ENCODE measurements around the gene FBXW11.
"Not testable (repeated sequence)": the region's sequence is repeated elsewhere in the genome, so short reads cannot be mapped to it uniquely, and the experiment has no call there.

FBXW11 gene

DNA sequence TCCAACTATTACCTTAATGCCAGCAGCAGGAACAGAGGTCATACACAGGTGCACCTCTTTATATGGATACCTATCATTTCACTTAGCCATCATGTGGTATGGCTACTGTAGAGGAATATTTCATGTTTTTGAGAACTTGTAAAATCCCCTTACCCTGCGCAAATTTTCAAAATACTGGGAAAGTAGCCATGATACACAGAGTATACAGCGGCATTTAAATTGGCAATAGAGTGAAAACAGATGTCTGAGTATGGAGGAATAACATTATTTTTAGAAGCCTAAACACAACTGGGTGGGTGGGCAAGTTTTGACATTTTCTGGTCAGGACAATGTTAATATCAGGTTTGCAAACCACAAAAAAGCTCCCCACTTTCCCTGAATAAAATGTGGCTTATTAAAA, 111.4 kb downstream of the FBXW11 start:
- Mint-ChIP-seq H3K27ac (no peak overlapping the region), H3K4me1 (peaks cover 6 to 12% of the 10 kb centered on the region in 2 donors), H3K27me3 (no peaks in the 10 kb centered on the region), H3K4me3 (no peak overlapping the region), H3K9me3 (no peaks in the 10 kb centered on the region), H3K36me3 (peaks cover 17 to 33% of the 10 kb centered on the region in 2 donors)
- ATAC-seq (replicated peaks): no peak
- DNase-seq: no peak

GRCh38 chr5:171893290-171893886, 113.0 kb downstream of the FBXW11 start:
- ATAC-seq (replicated peaks) (no peak), DNase-seq (no peak)
- H3K27ac Mint-ChIP-seq: no peak overlapping the region
- no peak overlapping the region for H3K4me3 Mint-ChIP-seq
- peaks cover 22 to 32% of the 10 kb centered on the region in 2 donors for H3K36me3 Mint-ChIP-seq
- H3K27me3 Mint-ChIP-seq: no peaks in the 10 kb centered on the region
- peaks cover 4 to 12% of the 10 kb centered on the region in 2 donors for H3K4me1 Mint-ChIP-seq
- no peaks in the 10 kb centered on the region for H3K9me3 Mint-ChIP-seq

DNA sequence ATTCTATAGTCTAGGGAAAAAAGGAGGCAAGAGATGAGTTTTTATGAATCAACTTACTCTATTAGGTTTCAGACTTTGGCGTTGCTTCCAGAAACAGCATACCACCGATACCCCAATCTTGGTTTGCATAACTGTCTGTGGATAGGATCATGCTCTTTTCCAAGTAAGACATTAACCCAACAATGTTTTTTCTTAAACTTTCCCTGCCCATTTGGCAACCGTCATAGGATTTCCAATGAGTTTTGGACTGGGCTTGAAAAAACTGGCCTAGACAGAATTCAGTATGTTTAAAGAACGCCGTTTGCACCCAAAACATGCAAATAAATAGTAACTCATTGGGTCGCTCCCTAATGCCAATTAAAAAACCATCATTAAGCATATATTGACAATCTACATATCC, 114.8 kb downstream of the FBXW11 start:
- H3K9me3 Mint-ChIP-seq: no peaks in the 10 kb centered on the region
- no peak overlapping the region for H3K4me3 Mint-ChIP-seq
- peaks cover 24 to 43% of the 10 kb centered on the region in 2 donors for H3K36me3 Mint-ChIP-seq
- DNase-seq (no peak), ATAC-seq (replicated peaks) (no peak)
- no peak overlapping the region for H3K27ac Mint-ChIP-seq
- no peaks in the 10 kb centered on the region for H3K27me3 Mint-ChIP-seq
- peaks cover 2 to 6% of the 10 kb centered on the region in 2 donors for H3K4me1 Mint-ChIP-seq

- no peak overlapping the region for H3K27ac Mint-ChIP-seq
- ATAC-seq (replicated peaks) (no peak), DNase-seq (no peak)
- H3K27me3 Mint-ChIP-seq: no peaks in the 10 kb centered on the region
- no peaks in the 10 kb centered on the region for H3K9me3 Mint-ChIP-seq
- H3K4me3 Mint-ChIP-seq: no peak overlapping the region
- H3K4me1 Mint-ChIP-seq: peaks cover 2 to 6% of the 10 kb centered on the region in 2 donors
- H3K36me3 Mint-ChIP-seq: peaks cover 24 to 40% of the 10 kb centered on the region in 2 donors
Observed at GRCh38 chr5:171891150-171891549, 115.3 kb downstream of the FBXW11 start.

DNA sequence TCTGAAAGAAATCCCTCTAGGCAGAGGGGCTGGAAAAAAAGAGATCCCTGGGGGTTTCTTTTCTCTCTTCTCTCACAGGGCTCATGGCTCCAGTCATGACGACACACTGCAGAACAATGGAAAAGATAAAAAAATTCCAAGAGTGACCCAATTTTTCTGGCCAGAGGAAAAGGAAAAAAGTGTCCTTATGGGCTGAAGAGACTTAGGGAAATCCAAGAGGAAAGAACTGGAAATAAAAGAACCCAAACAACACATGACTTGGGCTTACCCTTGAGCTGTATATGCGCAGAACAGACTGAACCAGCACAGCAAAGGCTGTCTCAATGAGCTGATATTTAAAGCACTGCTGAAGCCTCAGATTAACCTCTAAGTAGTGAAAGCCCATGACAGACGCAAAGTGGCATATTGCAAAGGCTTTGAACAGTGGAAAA, 118.4 kb downstream of the FBXW11 start:
- Mint-ChIP-seq H3K4me1 (peaks cover 4 to 6% of the 10 kb centered on the region in 2 donors), H3K36me3 (peaks cover 37 to 59% of the 10 kb centered on the region in 2 donors), H3K27me3 (no peaks in the 10 kb centered on the region), H3K9me3 (no peaks in the 10 kb centered on the region), H3K27ac (no peak overlapping the region), H3K4me3 (no peak overlapping the region)
- ATAC-seq (replicated peaks): no peak
- DNase-seq: no peak

GRCh38 chr5:171886037-171886436, 120.4 kb downstream of the FBXW11 start:
- H3K27ac Mint-ChIP-seq; DNase-seq; H3K9me3 Mint-ChIP-seq; H3K4me3 Mint-ChIP-seq; H3K4me1 Mint-ChIP-seq; ATAC-seq (replicated peaks); H3K27me3 Mint-ChIP-seq: not testable (repeated sequence)
- peaks cover 40 to 62% of the 10 kb centered on the region in 2 donors for H3K36me3 Mint-ChIP-seq

DNA sequence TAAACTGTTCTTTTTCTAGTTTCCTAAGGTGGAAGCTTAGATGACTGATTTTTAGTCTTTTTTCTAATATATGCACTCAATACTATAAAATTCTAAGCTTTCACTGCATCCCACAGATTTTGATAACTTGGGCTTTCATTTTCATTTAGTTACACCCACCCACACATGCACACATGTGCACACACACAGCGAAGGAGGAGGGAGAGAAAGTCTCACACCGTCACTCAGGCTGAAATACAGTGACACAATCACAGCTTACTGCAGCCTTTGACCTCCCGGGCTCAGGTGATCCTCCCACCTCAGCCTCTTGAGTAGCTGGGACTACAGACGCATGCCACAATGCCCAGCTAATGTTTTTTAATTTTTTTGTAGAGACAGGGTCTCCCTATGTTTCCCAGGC, 124.3 kb downstream of the FBXW11 start:
- no peaks in the 10 kb centered on the region for H3K27me3 Mint-ChIP-seq
- no peaks in the 10 kb centered on the region for H3K9me3 Mint-ChIP-seq
- peaks cover 30 to 52% of the 10 kb centered on the region in 2 donors for H3K36me3 Mint-ChIP-seq
- DNase-seq (no peak), ATAC-seq (replicated peaks) (no peak)
- peaks cover 2 to 6% of the 10 kb centered on the region in 2 donors for H3K4me1 Mint-ChIP-seq
- H3K27ac Mint-ChIP-seq: no peak overlapping the region
- no peak overlapping the region for H3K4me3 Mint-ChIP-seq

GRCh38 chr5:171874234-171874633, 132.2 kb downstream of the FBXW11 start:
- Mint-ChIP-seq H3K4me1 (no peaks in the 10 kb centered on the region), H3K27ac (no peak overlapping the region), H3K36me3 (peaks cover 24 to 58% of the 10 kb centered on the region in 2 donors), H3K9me3 (no peaks in the 10 kb centered on the region), H3K27me3 (no peaks in the 10 kb centered on the region), H3K4me3 (no peak overlapping the region)
- no peak for ATAC-seq (replicated peaks)
- DNase-seq: no peak

GRCh38 chr5:171872666-171873065, 133.8 kb downstream of the FBXW11 start:
- peaks cover 0 to 2% of the 10 kb centered on the region in 2 donors for H3K4me1 Mint-ChIP-seq
- H3K27me3 Mint-ChIP-seq: no peaks in the 10 kb centered on the region
- H3K4me3 Mint-ChIP-seq: no peak overlapping the region
- no peak for ATAC-seq (replicated peaks)
- no peak overlapping the region for H3K27ac Mint-ChIP-seq
- no peaks in the 10 kb centered on the region for H3K9me3 Mint-ChIP-seq
- DNase-seq: no peak
- H3K36me3 Mint-ChIP-seq: peaks cover 33 to 59% of the 10 kb centered on the region in 2 donors

DNA sequence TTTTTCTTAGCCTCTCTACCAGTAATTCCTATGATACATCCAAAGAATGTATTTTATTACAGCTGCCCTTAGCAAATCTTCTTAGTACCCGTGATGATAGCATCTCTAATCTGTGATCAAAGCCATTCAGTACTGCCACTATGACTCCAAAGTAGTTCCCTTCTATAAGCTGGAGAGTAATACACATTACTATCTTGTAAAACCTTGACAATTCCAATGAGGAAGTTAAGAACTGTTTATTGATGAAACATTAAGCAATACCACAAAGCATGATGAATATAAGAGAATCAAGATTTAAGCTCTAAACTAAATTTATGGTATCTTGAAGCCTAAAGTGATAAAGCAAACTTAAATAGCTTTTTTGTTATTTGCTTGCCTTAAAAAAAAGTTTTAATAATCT, 134.7 kb downstream of the FBXW11 start:
- Mint-ChIP-seq H3K27me3 (no peaks in the 10 kb centered on the region), H3K4me1 (peaks cover 0 to 2% of the 10 kb centered on the region in 2 donors), H3K27ac (no peak overlapping the region), H3K4me3 (no peak overlapping the region), H3K36me3 (peaks cover 33 to 55% of the 10 kb centered on the region in 2 donors), H3K9me3 (no peaks in the 10 kb centered on the region)
- DNase-seq (no peak), ATAC-seq (replicated peaks) (no peak)

- Mint-ChIP-seq H3K4me3 (no peak overlapping the region), H3K27ac (peak overlapping the region; percentile 56), H3K36me3 (peaks cover 26 to 55% of the 10 kb centered on the region in 2 donors), H3K27me3 (no peaks in the 10 kb centered on the region), H3K4me1 (peaks cover 2 to 6% of the 10 kb centered on the region in 2 donors), H3K9me3 (no peaks in the 10 kb centered on the region)
- ATAC-seq (replicated peaks) (no peak), DNase-seq (no peak)
Observed at GRCh38 chr5:171869956-171870355, 136.5 kb downstream of the FBXW11 start.

- Mint-ChIP-seq H3K4me1 (peaks cover 2 to 12% of the 10 kb centered on the region in 2 donors), H3K27ac (no peak overlapping the region), H3K27me3 (no peaks in the 10 kb centered on the region), H3K36me3 (peaks cover 26 to 53% of the 10 kb centered on the region in 2 donors), H3K9me3 (no peaks in the 10 kb centered on the region), H3K4me3 (no peak overlapping the region)
- no peak for DNase-seq
- no peak for ATAC-seq (replicated peaks)
Observed at GRCh38 chr5:171868236-171868635, 138.2 kb downstream of the FBXW11 start.

DNA sequence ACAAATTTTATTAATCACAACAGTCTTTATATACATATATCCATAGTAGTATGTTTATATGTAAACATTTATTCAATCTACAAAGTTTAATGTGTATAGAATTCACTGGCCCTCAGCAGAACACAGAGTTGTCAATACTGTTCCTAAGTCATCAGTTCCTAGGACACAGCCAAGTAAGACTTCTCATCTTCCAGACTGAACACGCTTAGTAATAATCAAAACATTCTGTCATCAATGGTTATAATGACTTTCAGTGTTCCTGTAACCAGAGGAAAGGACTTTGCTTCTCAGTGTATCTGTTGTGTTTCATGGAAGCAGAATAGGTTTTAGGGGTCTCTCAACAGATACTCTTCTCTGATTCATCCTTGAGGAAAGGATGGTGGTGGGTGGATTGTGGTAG, 138.7 kb downstream of the FBXW11 start:
- no peaks in the 10 kb centered on the region for H3K27me3 Mint-ChIP-seq
- DNase-seq (no peak), ATAC-seq (replicated peaks) (no peak)
- no peaks in the 10 kb centered on the region for H3K9me3 Mint-ChIP-seq
- H3K27ac Mint-ChIP-seq: no peak overlapping the region
- no peak overlapping the region for H3K4me3 Mint-ChIP-seq
- peaks cover 2 to 12% of the 10 kb centered on the region in 2 donors for H3K4me1 Mint-ChIP-seq
- peaks cover 26 to 53% of the 10 kb centered on the region in 2 donors for H3K36me3 Mint-ChIP-seq

DNA sequence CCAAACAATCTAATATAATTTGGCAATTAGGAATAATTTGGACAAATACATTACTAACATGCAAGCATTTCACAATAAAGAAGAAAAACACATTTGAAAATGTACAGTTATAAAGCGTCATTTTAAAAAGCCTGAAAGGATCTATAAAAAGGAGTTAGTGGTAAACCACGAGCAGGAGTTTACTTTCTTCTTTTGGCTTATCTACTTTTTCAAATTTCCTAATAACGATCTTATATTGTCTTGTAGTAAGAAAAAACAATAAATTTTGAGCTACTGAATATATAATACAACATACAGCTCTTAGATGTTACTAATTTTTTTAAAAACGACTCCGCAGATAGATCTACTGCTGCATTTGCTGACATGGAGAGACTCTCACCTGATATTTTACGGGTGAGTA, 141.0 kb downstream of the FBXW11 start:
- H3K36me3 Mint-ChIP-seq: peaks cover 18 to 45% of the 10 kb centered on the region in 2 donors
- no peak overlapping the region for H3K27ac Mint-ChIP-seq
- no peak for DNase-seq
- no peak for ATAC-seq (replicated peaks)
- H3K27me3 Mint-ChIP-seq: no peaks in the 10 kb centered on the region
- H3K4me1 Mint-ChIP-seq: peaks cover 2 to 12% of the 10 kb centered on the region in 2 donors
- H3K9me3 Mint-ChIP-seq: no peaks in the 10 kb centered on the region
- no peak overlapping the region for H3K4me3 Mint-ChIP-seq

- Mint-ChIP-seq H3K27ac (no peak overlapping the region), H3K27me3 (no peaks in the 10 kb centered on the region), H3K4me1 (peaks cover 2 to 19% of the 10 kb centered on the region in 2 donors), H3K9me3 (peaks cover 0 to 2% of the 10 kb centered on the region in 2 donors), H3K36me3 (peaks cover 22 to 55% of the 10 kb centered on the region in 2 donors), H3K4me3 (no peak overlapping the region)
- DNase-seq: no peak
- no peak for ATAC-seq (replicated peaks)
Observed at GRCh38 chr5:171863935-171864334, 142.5 kb downstream of the FBXW11 start.
